Measurements from ENCODE around the gene SPTSSA. TPM values are rescaled to one million over a fixed set of nuclear protein-coding genes. Genes with fewer than 3 reads are reported as not detected.
A peak's percentile ranks its signal among the peaks of the same experiment; 100 is the strongest.
"Not testable (repeated sequence)": the region's sequence is repeated elsewhere in the genome, so short reads cannot be mapped to it uniquely, and the experiment has no call there.

The SPTSSA gene, protein sequence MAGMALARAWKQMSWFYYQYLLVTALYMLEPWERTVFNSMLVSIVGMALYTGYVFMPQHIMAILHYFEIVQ
- polyA plus RNA-seq (2014; cell fraction: cytosol; rRNA removed) = 15.1 and 22.4 TPM in 2 replicates
- 12.4 and 16.1 TPM in 2 replicates for polyA plus RNA-seq (2014; cell fraction: nucleus; rRNA removed)

DNA sequence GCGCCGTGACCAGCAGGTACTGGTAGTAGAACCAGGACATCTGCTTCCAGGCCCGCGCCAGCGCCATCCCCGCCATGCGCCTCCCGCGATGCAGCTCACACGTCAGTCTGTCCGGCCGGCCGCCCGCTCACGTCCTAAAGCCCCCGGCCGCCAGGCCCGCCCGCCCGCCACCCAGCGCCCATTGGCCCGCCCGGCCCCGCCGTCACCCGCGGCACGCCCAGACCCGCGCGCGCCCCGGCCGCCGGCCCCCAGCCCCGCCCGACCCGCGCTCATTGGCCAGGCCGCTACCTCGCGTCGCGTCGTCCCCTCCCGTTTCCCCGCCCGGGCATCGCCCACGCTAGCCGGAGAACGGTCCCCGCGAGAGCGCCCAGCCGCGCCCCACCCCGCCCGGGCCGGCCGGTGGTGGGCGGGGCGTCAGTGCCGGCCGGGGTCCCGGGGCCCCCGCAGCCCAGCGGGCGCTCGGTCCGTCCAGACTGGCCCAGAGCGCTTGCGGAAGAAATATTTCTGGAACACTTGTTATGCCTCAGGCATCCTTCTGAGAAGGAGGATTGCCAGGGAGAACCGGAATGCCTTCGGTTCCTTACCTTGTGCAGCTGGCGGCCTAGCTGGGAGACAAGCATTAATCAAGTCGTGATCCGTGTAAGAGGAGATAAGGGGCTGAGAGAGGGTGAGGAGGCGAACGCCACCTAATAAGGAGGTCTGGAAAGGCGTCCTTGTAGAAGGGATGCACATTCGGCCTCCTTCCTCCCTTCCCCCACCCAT, at the start of gene SPTSSA:
Gene SPTSSA (minus strand): TSS at position 109 of the 762 bp plus-strand sequence. CDS start 33 bp downstream, at position 76.
- peak; percentile 86 for DNase-seq (ENCODE audit: low spot score)

DNA sequence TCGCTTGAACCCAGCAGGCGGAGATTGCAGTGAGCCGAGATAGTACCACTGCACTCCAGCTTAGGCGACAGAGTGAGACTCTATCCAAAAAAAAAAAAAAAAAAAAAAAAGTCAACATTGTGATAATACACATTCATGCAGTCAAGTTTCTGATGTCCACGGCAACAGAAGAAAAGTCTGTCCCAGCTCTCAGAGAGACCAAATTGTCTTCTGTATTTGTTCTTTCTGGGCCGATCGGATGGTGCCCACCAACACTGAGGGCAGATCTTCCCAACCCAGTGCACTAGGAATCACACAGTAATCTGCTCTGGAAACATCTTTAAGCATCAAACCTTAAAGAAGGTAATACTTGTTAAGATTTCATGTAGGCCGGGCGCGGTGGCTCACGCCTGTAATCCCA, 45.8 kb upstream of the SPTSSA start:
- DNase-seq (ENCODE audit: low spot score) = no peak

DNA sequence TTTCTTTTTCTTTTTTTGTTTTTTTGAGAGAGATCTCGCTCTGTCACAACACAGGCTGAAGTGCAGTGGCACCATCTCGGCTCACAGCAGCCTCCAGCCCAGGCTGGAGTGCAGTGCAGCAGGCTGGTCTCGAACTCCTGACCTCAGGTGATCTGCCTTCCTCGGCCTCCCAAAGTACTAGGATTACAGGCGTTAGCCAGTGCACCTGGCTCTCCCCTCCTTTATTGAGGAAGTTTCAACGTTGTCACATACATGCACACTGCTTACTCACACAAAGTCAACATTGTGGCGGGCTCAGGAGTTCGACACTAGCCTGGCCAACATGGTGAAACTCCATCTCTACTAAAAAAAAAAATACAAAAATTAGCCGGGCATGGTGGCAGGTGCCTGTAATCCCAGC, 45.4 kb upstream of the SPTSSA start:
- DNase-seq (ENCODE audit: low spot score) = no peak

DNA sequence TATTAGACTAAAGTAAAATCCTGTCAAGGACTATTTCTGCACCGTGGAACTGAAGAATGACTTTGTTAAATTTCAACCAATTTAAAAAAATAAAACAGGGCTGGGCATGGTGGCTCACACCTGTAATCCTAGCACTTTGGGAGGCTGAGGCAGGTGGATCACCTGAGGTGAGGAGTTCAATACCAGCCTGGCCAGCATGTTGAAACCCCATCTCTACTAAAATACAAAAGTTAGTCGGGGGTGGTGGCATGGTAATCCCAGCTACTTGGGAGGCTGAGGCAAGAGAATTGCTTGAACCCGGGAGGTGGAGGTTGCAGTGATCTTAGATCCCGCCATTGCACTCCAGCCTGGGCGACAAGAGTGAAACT, 43.1 kb upstream of the SPTSSA start:
- not testable (repeated sequence) for DNase-seq (ENCODE audit: low spot score)

DNA sequence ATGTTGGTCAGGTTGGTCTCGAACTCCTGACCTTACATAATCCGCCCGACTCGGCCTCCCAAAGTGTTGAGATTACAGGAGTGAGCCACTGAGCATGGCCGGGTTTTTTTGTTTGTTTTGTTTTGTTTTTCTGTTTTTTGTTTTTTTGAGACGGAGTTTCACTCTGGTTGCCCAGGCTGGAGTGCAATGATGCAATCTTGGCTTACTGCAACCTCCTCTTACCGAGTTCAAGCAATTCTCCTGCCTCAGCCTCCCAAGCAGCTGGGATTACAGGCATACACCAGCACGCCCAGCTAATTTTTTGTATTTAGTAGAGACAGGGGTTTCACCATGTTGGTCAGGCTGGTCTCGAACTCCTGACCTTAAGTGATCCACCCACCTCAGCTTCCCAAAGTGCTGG, 42.0 kb upstream of the SPTSSA start:
- DNase-seq (ENCODE audit: low spot score) = not testable (repeated sequence)

DNA sequence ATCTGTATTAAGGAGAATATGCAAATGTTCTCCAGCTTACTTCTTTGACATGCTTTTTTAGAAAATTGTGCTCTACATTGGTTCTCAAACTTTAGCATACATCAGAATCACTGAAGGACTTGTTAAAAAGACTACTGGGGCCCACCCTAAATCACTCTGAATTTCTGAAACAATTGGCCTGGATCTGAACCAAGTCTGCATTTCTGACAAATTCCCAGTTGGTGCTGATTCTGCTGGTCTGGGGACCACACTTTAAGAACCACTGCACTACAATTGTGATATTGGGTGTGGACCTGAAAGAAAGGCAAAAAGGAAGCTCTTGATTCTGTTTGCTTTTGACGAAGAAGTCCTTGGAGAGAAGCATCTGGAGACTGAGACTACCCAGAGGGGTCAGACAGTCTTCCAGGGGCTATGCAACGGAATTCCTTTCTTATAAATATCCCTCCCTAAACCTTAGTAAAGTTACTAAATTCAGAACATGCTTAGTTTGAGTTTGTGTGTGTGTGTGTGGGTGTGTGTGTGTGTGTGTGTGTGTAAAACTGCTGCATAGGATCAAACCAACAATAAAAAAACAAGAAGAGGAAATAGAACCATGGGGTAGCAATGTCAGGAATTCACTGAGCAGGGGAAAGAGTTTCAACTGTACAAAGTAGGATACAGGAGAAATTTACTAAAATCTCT, 40.6 kb upstream of the SPTSSA start:
- no peak for DNase-seq (ENCODE audit: low spot score)

DNA sequence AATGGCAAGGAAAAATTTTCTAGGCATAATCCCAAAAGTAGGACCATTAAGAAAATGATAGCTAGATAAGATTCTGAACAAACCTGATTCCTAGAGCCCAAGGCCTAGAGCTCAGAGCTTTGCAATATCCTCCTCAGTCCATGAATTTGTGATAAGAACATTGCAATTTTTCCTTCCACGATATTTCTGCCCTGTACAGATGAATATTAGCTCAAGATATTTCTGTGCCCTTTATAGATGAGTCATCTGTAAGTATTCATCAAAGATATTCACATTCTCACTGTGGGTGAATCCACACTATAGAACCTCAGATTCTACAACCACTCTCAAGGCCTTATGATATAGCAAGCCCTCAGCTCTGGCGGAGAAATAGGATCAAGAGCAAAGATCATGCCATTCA, 40.0 kb upstream of the SPTSSA start:
- no peak for DNase-seq (ENCODE audit: low spot score)

GRCh38 chr14:34501004-34501580, 39.1 kb upstream of the SPTSSA start:
- no peak for DNase-seq (ENCODE audit: low spot score)

DNA sequence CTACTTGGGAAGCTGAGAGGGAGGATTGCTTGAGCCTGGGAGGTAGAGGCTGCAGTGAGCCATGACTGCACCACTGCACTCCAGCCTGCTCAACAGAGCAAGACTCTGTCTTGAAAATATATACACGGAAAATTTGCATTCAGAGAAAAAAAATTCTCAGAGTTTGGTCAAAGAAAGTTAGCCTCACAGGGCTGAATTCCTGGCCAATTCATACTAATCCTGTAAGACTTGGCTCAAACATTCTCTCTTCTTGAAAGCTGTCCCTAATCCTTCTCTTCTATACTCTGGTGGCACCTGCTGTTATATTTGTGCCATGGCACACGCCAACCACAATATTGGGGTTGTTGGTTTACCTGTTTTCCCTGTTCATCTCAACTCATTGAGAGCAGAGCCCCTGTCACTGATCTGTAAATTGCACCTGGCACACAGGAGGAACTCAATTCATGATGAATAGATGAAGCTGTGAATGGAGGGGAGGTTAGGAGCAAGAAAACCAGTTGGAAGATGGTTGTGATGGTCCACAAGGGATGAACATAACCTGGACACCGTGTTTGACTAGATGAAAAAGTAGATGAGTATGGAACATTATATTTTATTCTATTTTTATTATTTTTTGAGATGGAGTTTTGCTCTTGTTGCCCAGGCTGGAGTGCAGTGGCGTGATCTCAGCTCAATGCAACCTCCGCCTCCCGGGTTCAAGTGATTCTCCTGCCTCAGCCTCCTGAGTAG, 36.8 kb upstream of the SPTSSA start:
- peak; percentile 38 for DNase-seq (ENCODE audit: low spot score)

DNA sequence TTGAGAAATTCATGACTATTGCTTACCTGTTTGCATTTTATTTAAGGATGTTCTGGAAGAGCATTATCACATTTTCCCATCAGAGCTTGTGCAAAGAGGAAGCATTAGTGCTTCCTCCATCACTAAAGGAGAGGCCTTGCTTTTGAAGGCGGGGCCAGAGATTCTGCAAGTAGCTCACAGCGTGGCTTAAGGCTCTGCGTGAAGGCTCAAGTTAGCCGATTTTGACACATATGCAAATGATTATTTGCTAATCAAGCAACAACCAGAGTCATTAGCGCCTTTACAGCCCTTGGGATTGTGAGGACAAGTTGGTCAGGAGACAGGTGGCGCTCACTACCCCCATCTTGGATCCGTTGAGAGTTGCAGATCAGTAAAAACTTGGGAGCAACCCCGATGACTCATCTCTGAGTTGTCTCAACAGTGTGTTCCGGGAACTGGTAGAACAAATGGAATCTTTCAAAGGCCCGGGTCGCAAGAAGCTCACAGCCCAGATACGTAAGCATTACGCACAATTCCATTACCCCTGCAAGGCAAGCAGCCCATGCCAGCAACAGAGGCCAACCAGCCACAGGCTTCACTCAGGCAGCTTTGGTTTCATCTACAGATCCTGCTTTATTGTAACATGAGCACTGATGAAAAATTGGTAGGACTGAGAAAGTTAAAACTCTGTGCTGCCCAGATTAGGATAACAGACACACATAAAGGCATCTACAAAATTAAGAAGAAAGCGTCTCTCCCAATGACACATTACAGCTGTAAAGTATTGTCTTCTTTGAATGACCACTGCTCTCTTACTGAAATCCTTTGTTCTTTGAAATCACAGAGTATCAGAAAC, 34.9 kb upstream of the SPTSSA start:
- DNase-seq (ENCODE audit: low spot score) = no peak

GRCh38 chr14:34496007-34496678, 34.1 kb upstream of the SPTSSA start:
- DNase-seq (ENCODE audit: low spot score) = no peak

DNA sequence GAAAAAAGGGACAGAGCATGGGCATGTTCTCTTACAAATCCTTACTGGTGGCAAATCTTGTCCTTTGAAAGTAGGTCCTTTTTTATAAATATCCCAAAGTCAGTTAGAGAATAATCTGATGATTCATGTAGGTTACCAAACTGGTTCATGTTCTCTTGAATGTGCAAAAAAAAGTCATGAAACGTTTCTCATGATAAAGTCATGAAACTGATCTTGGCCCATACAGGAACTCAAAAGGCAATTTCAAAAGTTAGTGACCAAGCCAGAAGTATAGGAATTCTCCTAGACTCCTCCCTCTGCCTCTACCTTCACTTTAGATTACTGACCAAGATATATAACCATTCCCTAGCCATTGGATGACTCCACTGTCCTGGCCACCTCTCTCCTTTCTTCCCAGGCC, 27.3 kb upstream of the SPTSSA start:
- no peak for DNase-seq (ENCODE audit: low spot score)

DNA sequence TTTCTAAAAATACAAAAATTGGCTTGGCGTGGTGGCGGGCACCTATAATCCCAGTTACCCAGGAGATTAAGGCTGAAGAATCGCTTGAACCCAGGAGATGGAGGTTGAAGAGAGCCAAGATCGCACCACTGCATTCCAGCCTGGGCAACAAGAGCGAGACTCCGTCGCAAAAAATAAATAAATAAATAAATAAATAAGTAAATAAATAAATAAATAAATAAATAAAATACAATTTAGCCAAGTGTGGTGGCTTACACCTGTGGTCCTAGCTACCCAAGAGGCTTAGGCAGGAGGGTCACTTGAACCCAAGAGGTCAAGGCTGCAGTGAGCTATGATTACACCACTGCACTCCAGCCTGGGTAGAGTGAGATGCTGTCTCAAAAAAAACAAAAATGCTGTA, 26.5 kb upstream of the SPTSSA start:
- no peak for DNase-seq (ENCODE audit: low spot score)

GRCh38 chr14:34484726-34485125, 22.7 kb upstream of the SPTSSA start:
- peak; percentile 90 for DNase-seq (ENCODE audit: low spot score)

GRCh38 chr14:34482463-34482862, 20.4 kb upstream of the SPTSSA start:
- no peak for DNase-seq (ENCODE audit: low spot score)

GRCh38 chr14:34479694-34480093, 17.7 kb upstream of the SPTSSA start:
- no peak for DNase-seq (ENCODE audit: low spot score)

- no peak for DNase-seq (ENCODE audit: low spot score)
Measured at GRCh38 chr14:34478261-34478660, 16.2 kb upstream of the SPTSSA start.

GRCh38 chr14:34476036-34476435, 14.0 kb upstream of the SPTSSA start:
- DNase-seq (ENCODE audit: low spot score) = not testable (repeated sequence)

- DNase-seq (ENCODE audit: low spot score) = no peak
Measured at GRCh38 chr14:34475163-34475562, 13.1 kb upstream of the SPTSSA start.

- no peak for DNase-seq (ENCODE audit: low spot score)
Measured at GRCh38 chr14:34474187-34474679, 12.2 kb upstream of the SPTSSA start.
